GM18868 (cell line): Measurements from ENCODE around the gene LMLN.
"Not testable (repeated sequence)": the region's sequence is repeated elsewhere in the genome, so short reads cannot be mapped to it uniquely, and the experiment has no call there.

ENCODE experiments used
- ATAC-seq: cut with Tn5 transposase; IDR thresholded peaks from one replicate; pipeline ENCODE4 v1.9.1; 2021; ENCODE audit warnings: mild to moderate bottlenecking, moderate library complexity; ENCODE audit not compliant: unreplicated experiment

Gene LMLN

DNA sequence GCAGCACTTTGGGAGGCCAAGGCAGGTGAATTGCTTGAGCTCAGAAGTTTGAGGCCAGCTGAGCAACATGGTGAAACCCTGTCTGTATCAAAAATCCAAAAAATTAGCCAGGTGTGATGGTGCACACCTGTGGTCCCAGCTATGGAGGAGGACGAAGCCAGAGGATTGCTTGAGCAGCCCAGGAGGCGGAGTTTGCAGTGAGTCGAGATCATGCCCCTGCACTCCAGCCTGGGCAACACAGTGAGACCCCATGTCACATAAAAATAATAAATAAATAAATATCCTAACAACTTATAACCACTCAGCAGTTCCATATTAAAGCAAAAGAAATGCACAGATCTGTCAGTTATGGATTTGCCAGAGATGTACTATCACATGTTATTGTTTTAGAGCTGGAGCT, 62.6 kb downstream of the LMLN start:
- no peak for ATAC-seq

- ATAC-seq, result no peak
Observed at GRCh38 chr3:198025644-198026043, 65.6 kb downstream of the LMLN start.

DNA sequence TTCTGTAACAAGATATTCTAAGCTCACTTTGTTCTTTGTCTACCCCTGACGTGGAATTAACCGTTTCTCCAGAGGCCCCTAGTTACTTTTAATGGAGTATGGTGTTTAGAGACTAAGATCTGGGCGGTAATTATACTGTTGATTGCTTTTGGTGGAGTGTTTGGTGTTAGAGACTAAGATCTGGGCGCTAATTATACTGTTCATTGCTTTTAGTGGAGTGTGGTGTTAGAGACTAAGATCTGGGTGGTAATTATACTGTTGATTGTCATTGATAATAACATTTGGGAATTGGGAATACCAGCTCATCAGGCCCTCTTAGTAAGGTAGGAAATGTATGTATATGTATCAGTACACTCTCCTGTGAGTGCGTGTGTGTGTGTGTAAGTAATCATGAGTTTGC, 66.6 kb downstream of the LMLN start:
- no peak for ATAC-seq

- no peak for ATAC-seq
Observed at GRCh38 chr3:198027045-198027798, 67.2 kb downstream of the LMLN start.

DNA sequence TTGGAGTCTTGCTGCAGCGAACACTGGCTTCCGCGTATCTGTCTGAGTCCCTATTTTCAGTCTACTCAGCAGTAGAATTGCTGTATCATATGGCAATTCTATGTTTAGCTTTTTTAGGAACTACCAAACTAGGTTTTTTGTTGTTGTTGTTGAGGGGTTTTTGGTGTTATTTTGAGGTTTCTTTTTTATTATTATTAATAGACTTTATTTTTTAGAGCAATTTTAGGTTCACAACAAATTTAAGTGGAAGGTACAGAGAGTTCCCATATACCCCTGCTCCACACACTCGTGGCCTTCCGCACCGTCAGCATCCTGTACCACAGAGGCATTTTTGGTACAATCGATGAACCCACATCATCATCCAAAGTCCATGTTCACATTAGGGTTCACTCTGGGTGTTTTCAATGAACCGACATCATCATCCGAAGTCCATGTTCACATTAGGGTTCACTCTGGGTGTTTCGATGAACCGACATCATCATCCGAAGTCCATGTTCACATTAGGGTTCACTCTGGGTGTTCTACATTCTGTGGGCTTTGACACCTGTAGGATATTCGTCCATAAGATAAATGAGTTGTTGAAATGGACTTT, 67.9 kb downstream of the LMLN start:
- ATAC-seq, result no peak

GRCh38 chr3:198028718-198029117, 68.7 kb downstream of the LMLN start:
- ATAC-seq, result no peak

GRCh38 chr3:198030125-198030524, 70.1 kb downstream of the LMLN start:
- ATAC-seq, result no peak

GRCh38 chr3:198030726-198031125, 70.7 kb downstream of the LMLN start:
- ATAC-seq, result no peak

DNA sequence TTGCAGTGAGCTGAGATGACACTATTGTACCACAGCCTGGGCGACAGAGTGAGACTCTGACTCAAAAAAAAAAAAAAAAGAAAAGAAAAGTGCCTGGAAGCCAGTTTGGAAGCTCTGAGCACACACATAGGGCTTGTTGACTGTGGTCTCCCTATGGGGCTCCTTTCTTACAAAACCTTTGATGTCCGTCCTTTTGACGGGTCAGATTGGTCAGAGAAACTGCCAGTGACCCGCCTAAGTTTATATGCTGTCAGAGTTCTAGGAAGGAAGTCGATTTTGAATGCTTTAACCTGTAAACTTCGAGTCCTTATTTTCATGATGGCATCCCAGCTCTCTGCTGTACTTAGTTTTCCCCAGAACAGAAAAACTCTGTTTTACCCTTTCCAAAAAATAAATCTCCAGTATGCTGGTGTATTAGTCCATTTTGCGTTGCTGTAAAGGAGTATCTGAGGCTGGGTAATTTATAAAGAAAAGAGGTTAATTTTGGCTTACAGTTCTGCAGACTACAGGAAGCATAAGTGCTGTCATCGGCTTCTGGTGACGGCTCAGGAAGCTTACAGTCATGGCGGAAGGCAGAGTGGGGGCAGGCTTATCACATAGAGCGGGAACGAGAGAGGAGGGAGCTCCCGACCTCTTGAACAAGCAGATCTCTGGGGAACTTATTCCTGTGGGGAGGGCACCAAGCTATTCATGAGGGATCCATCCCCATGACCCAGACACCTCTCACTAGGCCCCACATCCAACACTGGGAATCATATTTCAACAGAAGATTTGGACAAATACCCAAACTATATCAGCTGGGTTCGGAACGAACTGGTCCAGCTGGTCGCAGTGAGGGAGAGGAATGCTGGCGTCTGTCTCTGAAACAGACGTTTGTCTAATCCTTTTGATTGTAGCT, 72.3 kb downstream of the LMLN start:
- no peak for ATAC-seq

DNA sequence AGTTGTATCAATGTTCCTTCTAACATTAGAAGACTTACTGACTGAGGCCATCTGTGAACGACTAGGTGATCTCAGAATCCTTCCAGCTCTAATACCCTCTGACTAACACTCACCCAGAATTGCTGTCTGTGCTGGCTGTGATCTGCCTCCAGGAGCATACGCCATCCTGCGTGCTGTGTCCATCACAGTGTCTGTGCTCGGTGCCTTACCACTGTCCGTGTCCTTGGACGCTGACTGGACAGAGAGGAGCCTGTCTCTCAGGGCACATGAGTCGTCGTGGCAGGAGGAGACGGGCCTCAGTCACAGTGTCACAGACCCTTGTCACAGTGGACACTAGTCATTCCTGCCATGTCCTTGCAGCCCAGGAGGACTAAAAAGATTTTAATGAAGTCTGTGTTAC, 83.1 kb downstream of the LMLN start:
- ATAC-seq, result no peak

DNA sequence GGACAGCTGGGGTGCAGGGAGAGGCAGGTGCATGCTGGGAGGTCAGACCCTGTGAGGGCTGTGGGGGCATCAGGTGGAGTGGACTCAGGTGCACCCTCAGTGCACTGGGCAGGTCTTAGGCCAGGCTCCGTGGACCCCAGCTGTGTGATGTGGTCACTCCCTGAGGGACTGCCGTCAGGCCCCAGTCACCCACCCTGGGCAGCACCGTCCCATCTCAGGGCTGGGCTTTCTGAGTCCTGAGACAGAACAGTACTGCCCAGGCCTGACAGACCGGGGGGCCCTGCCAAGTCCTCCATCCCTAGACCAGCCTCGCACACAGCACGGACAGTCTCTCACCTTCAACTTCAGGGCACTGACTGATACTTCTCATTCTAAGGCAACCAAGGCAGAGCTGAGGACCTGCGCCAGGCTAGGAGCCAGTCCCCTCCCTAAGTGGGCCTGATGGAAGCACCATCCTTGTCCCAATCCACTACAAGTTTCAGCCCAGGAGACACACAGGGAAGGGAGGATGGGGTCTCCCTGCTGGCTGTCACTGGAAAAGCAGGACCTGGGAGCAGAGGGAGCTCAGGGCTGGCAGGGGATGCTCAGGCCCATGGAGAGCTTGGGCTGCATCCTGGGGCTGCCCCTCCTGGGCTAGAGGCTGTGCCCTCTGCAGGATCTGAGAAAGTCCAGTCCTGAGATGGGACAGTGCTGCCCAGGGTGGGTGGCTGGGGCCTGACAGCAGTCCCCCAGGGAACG, 86.3 kb downstream of the LMLN start:
- ATAC-seq, result no peak

- no peak for ATAC-seq
Observed at GRCh38 chr3:198048445-198048844, 88.4 kb downstream of the LMLN start.

- ATAC-seq, result no peak
Observed at GRCh38 chr3:198051836-198052235, 91.8 kb downstream of the LMLN start.

GRCh38 chr3:198053462-198053861, 93.4 kb downstream of the LMLN start:
- not testable (repeated sequence) for ATAC-seq

DNA sequence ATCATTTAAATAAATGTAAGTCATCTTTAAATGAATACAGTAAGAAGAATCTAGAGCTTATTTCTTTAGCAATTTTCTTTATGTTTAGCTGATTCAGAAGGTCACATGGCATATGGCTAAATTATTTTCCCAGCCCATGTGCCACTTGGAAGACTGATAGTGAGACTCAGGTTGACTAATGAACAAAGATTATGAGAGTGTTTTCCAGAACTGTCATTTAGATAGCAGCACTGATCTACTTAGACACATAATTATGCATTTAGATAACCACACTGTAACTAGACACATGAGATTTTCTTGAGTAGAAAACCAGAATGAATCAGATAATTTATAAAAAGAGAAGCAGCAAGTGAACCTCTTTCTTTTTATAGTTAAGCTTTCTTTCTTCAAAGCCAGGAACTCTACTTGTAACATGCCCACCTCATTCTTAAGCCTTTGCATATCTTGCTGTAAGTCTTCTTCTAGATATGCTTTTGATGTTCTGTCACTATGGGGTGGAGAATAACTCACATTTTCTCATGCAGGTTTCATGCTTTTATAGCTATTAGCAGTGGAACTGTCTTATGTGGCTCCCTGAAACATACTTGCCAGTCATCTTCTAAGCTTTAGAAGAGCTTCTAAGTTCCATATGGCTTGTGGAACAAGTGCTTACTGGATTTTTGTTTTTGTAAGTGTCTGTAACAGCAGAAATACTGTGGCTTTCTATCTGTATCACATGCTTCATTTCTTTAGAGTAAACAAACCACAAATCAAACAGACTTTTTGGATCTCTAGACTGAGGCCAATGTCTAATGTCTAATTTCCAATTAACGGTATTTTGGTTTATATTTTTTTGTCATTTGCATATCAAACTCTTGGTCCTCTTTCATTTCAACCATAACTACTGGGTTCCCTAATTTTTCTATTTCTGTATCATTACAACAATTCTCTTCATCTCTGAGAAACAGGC, 101.4 kb downstream of the LMLN start:
- ATAC-seq, result no peak

- ATAC-seq, result no peak
Observed at GRCh38 chr3:198062068-198062465, 102.0 kb downstream of the LMLN start.

DNA sequence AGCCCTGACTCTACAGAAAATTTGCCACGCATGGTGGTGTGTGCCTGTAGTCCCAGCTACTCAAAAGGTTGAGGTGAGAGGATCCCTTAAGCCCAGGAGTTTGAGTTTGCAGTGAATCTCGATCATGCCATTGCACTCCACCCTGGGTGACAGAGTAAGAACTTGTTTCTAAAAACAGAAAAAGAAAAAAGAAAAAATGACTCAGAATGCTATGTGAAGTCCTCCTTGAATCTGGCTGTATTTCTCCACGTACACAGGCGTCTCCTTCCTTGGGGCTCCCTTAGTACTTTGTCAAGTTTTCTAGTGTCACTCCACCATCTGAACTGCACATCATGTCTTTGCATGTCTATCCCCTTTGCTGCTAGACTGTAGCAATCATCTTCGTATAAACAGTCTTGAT, 104.4 kb downstream of the LMLN start:
- ATAC-seq, result no peak

GRCh38 chr3:198065897-198066296, 105.9 kb downstream of the LMLN start:
- no peak for ATAC-seq

DNA sequence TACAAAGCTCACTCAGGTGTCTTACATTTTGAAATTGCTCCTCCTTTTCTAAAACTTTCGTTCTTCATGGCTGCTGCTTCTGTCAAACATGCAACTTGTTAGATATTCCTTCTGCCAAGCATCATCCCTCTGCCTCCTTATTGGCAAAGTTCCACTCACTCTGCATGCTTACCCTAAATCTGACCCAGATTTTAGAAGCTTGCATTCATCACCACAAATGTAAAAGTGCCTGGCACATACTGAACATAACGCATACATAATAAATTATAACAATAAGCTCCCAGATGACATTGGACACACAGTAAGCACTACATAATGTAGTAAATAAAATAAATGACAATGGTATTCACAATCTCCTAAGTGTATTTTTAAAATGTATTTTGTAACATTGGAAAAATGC, 107.4 kb downstream of the LMLN start:
- no peak for ATAC-seq

- ATAC-seq, result no peak
Observed at GRCh38 chr3:198070871-198071270, 110.9 kb downstream of the LMLN start.
